Activated CD8-positive, alpha-beta memory T cell treated with anti-CD3 and anti-CD28 coated beads, Interleukin-2, amount 50 U/mL, for 24 hours (primary cell): Measurements from ENCODE around the gene CD58.
"Not testable (repeated sequence)": the region's sequence is repeated elsewhere in the genome, so short reads cannot be mapped to it uniquely, and the experiment has no call there.

Experiments used
- DNase-seq: peaks from one replicate; pipeline ENCODE4 v3.0.0-alpha.2; 2020; ENCODE audit errors: extremely low read depth

CD58 gene

GRCh38 chr1:116571215-116571919, 541 bp upstream of the CD58 start:
- no peak for DNase-seq

GRCh38 chr1:116569776-116570357, 959 bp downstream of the CD58 start:
- DNase-seq, result no peak

- no peak for DNase-seq
Observed at GRCh38 chr1:116569381-116569670, 1.5 kb downstream of the CD58 start.

GRCh38 chr1:116568662-116569380, 2.0 kb downstream of the CD58 start:
- no peak for DNase-seq

- no peak for DNase-seq
Observed at GRCh38 chr1:116567790-116568661, 2.8 kb downstream of the CD58 start.

GRCh38 chr1:116565222-116565621, 5.6 kb downstream of the CD58 start:
- DNase-seq, result no peak

- DNase-seq, result no peak
Observed at GRCh38 chr1:116564426-116564825, 6.4 kb downstream of the CD58 start.

GRCh38 chr1:116562465-116562864, 8.4 kb downstream of the CD58 start:
- not testable (repeated sequence) for DNase-seq

- no peak for DNase-seq
Observed at GRCh38 chr1:116561563-116561962, 9.3 kb downstream of the CD58 start.

GRCh38 chr1:116560704-116561490, 9.9 kb downstream of the CD58 start:
- DNase-seq, result no peak

- DNase-seq, result no peak
Observed at GRCh38 chr1:116559304-116559761, 11.5 kb downstream of the CD58 start.

- no peak for DNase-seq
Observed at GRCh38 chr1:116558571-116558970, 12.3 kb downstream of the CD58 start.

GRCh38 chr1:116558140-116558549, 12.7 kb downstream of the CD58 start:
- no peak for DNase-seq

GRCh38 chr1:116557323-116557878, 13.4 kb downstream of the CD58 start:
- DNase-seq, result no peak

GRCh38 chr1:116556289-116557006, 14.4 kb downstream of the CD58 start:
- DNase-seq, result peak; percentile 54

- DNase-seq, result no peak
Observed at GRCh38 chr1:116554924-116555323, 15.9 kb downstream of the CD58 start.

- DNase-seq, result no peak
Observed at GRCh38 chr1:116553386-116554115, 17.3 kb downstream of the CD58 start.

- no peak for DNase-seq
Observed at GRCh38 chr1:116546354-116546977, 24.4 kb downstream of the CD58 start.

- DNase-seq, result no peak
Observed at GRCh38 chr1:116545359-116545705, 25.5 kb downstream of the CD58 start.
